ENCODE measurements around the gene COX17. TPM values are rescaled to one million over a fixed set of nuclear protein-coding genes. Genes with fewer than 3 reads are reported as not detected.

COX17 gene
- 168 TPM for total RNA-seq
- long read RNA-seq, transcript COX17-201 (3 exons, 684 nt) = major isoform, 126 of 141 reads
- long read RNA-seq, partial matches to known transcripts = 1 of 141 reads
- long read RNA-seq, other reads (novel, unspliced or antisense) = 9 of 141 reads

GRCh38 chr3:119676771-119677640, at the start of gene COX17:
TSS of gene COX17 (minus strand) at chr3:119677406. CDS start at chr3:119677310, 96 bp downstream.
- DNase-seq (peak; percentile 96), ATAC-seq (ENCODE audit: poor library complexity) (peak; percentile 91)
- intact Hi-C loops (cut with DNase I) = loop anchor here (5.0 kb wide), 2 partner anchors 80 to 400 kb away; partner anchors contain the start of gene PLA1A

- ATAC-seq (ENCODE audit: poor library complexity) (no peak), DNase-seq (no peak)
- intact Hi-C loops (cut with DNase I) = no loop called here
These were observed 49.7 kb upstream of the COX17 start for GRCh38 chr3:119726909-119727308.

GRCh38 chr3:119723022-119723421, 45.8 kb upstream of the COX17 start:
- DNase-seq (no peak), ATAC-seq (ENCODE audit: poor library complexity) (no peak)
- intact Hi-C loops (cut with DNase I) = no loop called here

GRCh38 chr3:119717520-119717919, 40.3 kb upstream of the COX17 start:
- ATAC-seq (ENCODE audit: poor library complexity) (no peak), DNase-seq (no peak)
- intact Hi-C loops (cut with DNase I) = no loop called here

- intact Hi-C loops (cut with DNase I) = no loop called here
- ATAC-seq (ENCODE audit: poor library complexity) (peak; percentile 78), DNase-seq (no peak)
These were observed 39.8 kb upstream of the COX17 start for GRCh38 chr3:119716998-119717397.

- DNase-seq = no peak
- peak; percentile 75 for ATAC-seq (ENCODE audit: poor library complexity)
- intact Hi-C loops (cut with DNase I) = no loop called here
These were observed 37.9 kb upstream of the COX17 start for GRCh38 chr3:119715105-119715504.

GRCh38 chr3:119703820-119704531, 26.8 kb upstream of the COX17 start:
- ATAC-seq (ENCODE audit: poor library complexity) (no peak), DNase-seq (no peak)
- intact Hi-C loops (cut with DNase I) = no loop called here

- intact Hi-C loops (cut with DNase I) = no loop called here
- ATAC-seq (ENCODE audit: poor library complexity) (peak; percentile 100), DNase-seq (peak; percentile 98)
These were observed 25.6 kb upstream of the COX17 start, which contains the start of gene CFAP91 for GRCh38 chr3:119702530-119703527. TSS of gene CFAP91 (plus strand) at chr3:119703022. CDS start at chr3:119703099, 77 bp downstream.

- intact Hi-C loops (cut with DNase I) = no loop called here
- no peak for DNase-seq
- ATAC-seq (ENCODE audit: poor library complexity) = no peak
These were observed 23.9 kb upstream of the COX17 start for GRCh38 chr3:119700920-119701734.

GRCh38 chr3:119700269-119700919, 23.2 kb upstream of the COX17 start:
- ATAC-seq (ENCODE audit: poor library complexity) = no peak
- DNase-seq = no peak
- intact Hi-C loops (cut with DNase I) = no loop called here

GRCh38 chr3:119697394-119697793, 20.2 kb upstream of the COX17 start:
- no peak for DNase-seq
- ATAC-seq (ENCODE audit: poor library complexity) = no peak

GRCh38 chr3:119695480-119695879, 18.3 kb upstream of the COX17 start:
- ATAC-seq (ENCODE audit: poor library complexity) (no peak), DNase-seq (no peak)
- intact Hi-C loops (cut with DNase I) = no loop called here

More at GRCh38 chr3:119697394-119697793, 20.2 kb upstream of the COX17 start:
- intact Hi-C loops (cut with DNase I) = no loop called here

GRCh38 chr3:119690043-119690656, 12.9 kb upstream of the COX17 start:
- intact Hi-C loops (cut with DNase I) = no loop called here
- ATAC-seq (ENCODE audit: poor library complexity) (no peak), DNase-seq (no peak)

GRCh38 chr3:119683421-119683820, 6.2 kb upstream of the COX17 start:
- ATAC-seq (ENCODE audit: poor library complexity) (no peak), DNase-seq (no peak)
- intact Hi-C loops (cut with DNase I) = loop anchor here (10.0 kb wide), 1 partner anchor 159 kb away; no protein-coding TSS in a partner anchor

GRCh38 chr3:119681279-119681678, 4.1 kb upstream of the COX17 start:
- intact Hi-C loops (cut with DNase I) = loop anchor here (10.0 kb wide), 1 partner anchor 156 kb away; no protein-coding TSS in a partner anchor
- DNase-seq (no peak), ATAC-seq (ENCODE audit: poor library complexity) (no peak)

- DNase-seq (no peak), ATAC-seq (ENCODE audit: poor library complexity) (no peak)
- intact Hi-C loops (cut with DNase I) = loop anchor here (5.0 to 10.0 kb wide), 3 partner anchors 83 to 403 kb away; partner anchors contain the start of gene PLA1A
These were observed 2.7 kb upstream of the COX17 start for GRCh38 chr3:119679874-119680273.

Measured in Right ventricle myocardium superior (tissue), 1 donor.